ENCODE data around the gene CRYBG3. TPM values are rescaled to one million over a fixed set of nuclear protein-coding genes. Genes with fewer than 3 reads are reported as not detected.

The CRYBG3 gene
- total and polyA plus RNA-seq, 2 of the 13 experiments (the other 11 are each of a cell fraction or from before 2014, with no cell fraction given) = 3.8 to 15.9 TPM

DNA sequence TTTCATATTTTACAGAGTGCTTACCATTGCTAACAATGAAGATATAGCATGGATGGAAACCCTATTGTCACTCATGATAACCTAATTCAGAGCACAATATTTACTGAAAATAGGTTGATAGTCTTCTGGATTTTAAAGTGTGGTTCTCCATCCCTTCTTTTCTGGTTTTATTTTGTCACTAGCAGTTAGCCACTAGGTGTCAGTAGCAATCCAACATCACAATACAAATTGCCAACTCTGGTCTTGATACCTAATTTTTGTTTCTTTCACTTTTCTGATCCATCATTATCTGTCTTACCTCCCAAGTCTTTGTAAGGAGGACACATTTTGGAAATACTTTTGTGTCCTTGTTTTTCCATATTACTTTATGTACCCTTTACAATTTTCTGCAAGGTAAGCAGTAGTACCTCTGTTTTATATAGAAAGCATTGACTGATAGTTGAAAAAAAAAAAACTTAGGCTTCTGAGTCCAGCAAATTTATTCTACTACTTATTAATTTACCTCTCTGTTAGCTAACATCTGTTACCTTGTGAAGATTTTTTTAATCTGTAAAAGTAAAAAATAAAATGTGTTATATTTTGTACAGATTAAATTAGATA lies 28.3 kb upstream of the CRYBG3 start (continued):
- TF ChIP-seq ZNF768 (CRISPR knock-in tag; IDR thresholded peaks at IDR 0.05) (no peak), FOXA1 (IDR thresholded peaks at IDR 0.05) (no peak), FOXA1 (CRISPR knock-in tag; IDR thresholded peaks at IDR 0.05) (no peak), MLLT10 (CRISPR knock-in tag; IDR thresholded peaks at IDR 0.05) (no peak), ZNF670 (CRISPR knock-in tag; IDR thresholded peaks at IDR 0.05; ENCODE audit: borderline replicate concordance) (no peak), ZNF598 (CRISPR knock-in tag; IDR thresholded peaks at IDR 0.05; ENCODE audit: borderline replicate concordance) (no peak)

DNA sequence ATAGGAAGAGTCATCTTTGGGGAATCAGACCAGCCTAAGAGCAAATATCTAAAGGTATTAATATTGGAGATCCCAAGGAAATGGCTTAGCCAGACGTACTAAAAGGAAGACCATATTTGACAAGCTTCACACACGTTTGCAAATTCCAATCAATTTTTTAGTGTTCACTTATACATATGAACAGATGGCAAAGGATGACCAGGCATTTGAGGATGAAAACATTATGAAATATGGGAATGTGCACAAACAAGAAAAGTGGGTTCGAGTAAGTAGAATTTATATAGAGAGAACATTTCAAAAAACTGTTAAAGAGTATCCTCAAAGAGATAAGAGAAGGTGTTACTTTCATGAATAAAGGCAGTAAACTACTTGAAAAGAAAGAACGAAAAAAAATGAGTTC lies 25.9 kb upstream of the CRYBG3 start:
- Histone ChIP-seq H3K27me3 (ENCODE audit: control insufficient read depth in 1 of 2, insufficient read depth in 2 of 2, low read length in 2 of 2) (no peaks in the 10 kb centered on the region), H3K79me2 (ENCODE audit: insufficient read depth, low read length) (no peaks in the 10 kb centered on the region), H3K36me3 (replicated peaks in 1 of 2; ENCODE audit: control insufficient read depth in 1 of 2, insufficient read depth in 2 of 2, low read length in 2 of 2) (no peaks in the 10 kb centered on the region), H3K4me2 (ENCODE audit: low read depth, low read length) (no peak overlapping the region), H3K4me3 (replicated peaks in 1 of 3; ENCODE audit: insufficient read depth in 1 of 3, low read depth in 2 of 3, low read length in 3 of 3) (no peak overlapping the region), H3K9ac (ENCODE audit: insufficient read depth, low read depth, low read length) (no peak overlapping the region), H3K4me1 (ENCODE audit: insufficient read depth, low read length) (no peaks in the 10 kb centered on the region), H2AFZ (ENCODE audit: low read length) (no peak overlapping the region), H3K9me3 (ENCODE audit: low read length) (no peaks in the 10 kb centered on the region), H3K27ac (ENCODE audit: extremely low read length, insufficient read depth, low read length) (no peak overlapping the region), H4K20me1 (ENCODE audit: insufficient read depth, low read length) (no peaks in the 10 kb centered on the region)
- POLR2A ChIA-PET = no interaction called here
- in situ Hi-C loops (cut with HindIII; ENCODE audit: extremely low pct_ligation_motif_present, low pct_unique_long_range_greater_than_20kb) (loop anchor here (25.0 kb wide), 1 partner anchor 541 kb away; no protein-coding TSS in a partner anchor), intact Hi-C loops (cut with micrococcal nuclease; ENCODE audit: unreplicated experiment) (loop anchor here (10.0 kb wide), 1 partner anchor 529 kb away; no protein-coding TSS in a partner anchor)
- CTCF ChIA-PET (ENCODE audit: low intra/inter-chr PET ratio, low total read pairs) = no interaction called here
- FAIRE-seq (no peak), ATAC-seq (no peak), DNase-seq (ENCODE audit: low spot score) (no peak)
- no TSS peak for BruUV-seq (replicated peaks)
- WGBS (ENCODE audit: low lambda C conversion rate) = 66% methylated on average over 4 of the region's 4 CpGs
- TF ChIP-seq HIVEP1 (CRISPR knock-in tag; IDR thresholded peaks at IDR 0.05) (no peak), TCF7L2 (IDR thresholded peaks at IDR 0.05; ENCODE audit: low read depth, low read length) (no peak), SRF (IDR thresholded peaks at IDR 0.05; ENCODE audit: low read depth, low read length) (no peak), SMARCE1 (IDR thresholded peaks at IDR 0.05; ENCODE audit: borderline replicate concordance) (no peak), NR2F6 (IDR thresholded peaks at IDR 0.05) (no peak), NR2F6 (CRISPR knock-in tag; IDR thresholded peaks at IDR 0.05) (no peak), NPAS2 (CRISPR knock-in tag; IDR thresholded peaks at IDR 0.05; ENCODE audit: borderline replicate concordance) (no peak)
- TF ChIP-seq, protein P1, sequence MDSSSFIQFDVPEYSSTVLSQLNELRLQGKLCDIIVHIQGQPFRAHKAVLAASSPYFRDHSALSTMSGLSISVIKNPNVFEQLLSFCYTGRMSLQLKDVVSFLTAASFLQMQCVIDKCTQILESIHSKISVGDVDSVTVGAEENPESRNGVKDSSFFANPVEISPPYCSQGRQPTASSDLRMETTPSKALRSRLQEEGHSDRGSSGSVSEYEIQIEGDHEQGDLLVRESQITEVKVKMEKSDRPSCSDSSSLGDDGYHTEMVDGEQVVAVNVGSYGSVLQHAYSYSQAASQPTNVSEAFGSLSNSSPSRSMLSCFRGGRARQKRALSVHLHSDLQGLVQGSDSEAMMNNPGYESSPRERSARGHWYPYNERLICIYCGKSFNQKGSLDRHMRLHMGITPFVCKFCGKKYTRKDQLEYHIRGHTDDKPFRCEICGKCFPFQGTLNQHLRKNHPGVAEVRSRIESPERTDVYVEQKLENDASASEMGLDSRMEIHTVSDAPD (CRISPR knock-in tag; IDR thresholded peaks at IDR 0.05) = no peak
- TF ChIP-seq, protein P2, sequence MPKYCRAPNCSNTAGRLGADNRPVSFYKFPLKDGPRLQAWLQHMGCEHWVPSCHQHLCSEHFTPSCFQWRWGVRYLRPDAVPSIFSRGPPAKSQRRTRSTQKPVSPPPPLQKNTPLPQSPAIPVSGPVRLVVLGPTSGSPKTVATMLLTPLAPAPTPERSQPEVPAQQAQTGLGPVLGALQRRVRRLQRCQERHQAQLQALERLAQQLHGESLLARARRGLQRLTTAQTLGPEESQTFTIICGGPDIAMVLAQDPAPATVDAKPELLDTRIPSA (CRISPR knock-in tag; IDR thresholded peaks at IDR 0.05; ENCODE audit: borderline replicate concordance) = no peak
- TF ChIP-seq, protein P3, sequence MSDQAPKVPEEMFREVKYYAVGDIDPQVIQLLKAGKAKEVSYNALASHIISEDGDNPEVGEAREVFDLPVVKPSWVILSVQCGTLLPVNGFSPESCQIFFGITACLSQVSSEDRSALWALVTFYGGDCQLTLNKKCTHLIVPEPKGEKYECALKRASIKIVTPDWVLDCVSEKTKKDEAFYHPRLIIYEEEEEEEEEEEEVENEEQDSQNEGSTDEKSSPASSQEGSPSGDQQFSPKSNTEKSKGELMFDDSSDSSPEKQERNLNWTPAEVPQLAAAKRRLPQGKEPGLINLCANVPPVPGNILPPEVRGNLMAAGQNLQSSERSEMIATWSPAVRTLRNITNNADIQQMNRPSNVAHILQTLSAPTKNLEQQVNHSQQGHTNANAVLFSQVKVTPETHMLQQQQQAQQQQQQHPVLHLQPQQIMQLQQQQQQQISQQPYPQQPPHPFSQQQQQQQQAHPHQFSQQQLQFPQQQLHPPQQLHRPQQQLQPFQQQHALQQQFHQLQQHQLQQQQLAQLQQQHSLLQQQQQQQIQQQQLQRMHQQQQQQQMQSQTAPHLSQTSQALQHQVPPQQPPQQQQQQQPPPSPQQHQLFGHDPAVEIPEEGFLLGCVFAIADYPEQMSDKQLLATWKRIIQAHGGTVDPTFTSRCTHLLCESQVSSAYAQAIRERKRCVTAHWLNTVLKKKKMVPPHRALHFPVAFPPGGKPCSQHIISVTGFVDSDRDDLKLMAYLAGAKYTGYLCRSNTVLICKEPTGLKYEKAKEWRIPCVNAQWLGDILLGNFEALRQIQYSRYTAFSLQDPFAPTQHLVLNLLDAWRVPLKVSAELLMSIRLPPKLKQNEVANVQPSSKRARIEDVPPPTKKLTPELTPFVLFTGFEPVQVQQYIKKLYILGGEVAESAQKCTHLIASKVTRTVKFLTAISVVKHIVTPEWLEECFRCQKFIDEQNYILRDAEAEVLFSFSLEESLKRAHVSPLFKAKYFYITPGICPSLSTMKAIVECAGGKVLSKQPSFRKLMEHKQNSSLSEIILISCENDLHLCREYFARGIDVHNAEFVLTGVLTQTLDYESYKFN (CRISPR knock-in tag; conservative IDR thresholded peaks at IDR 0.05) = no peak
- TF ChIP-seq, protein P4, sequence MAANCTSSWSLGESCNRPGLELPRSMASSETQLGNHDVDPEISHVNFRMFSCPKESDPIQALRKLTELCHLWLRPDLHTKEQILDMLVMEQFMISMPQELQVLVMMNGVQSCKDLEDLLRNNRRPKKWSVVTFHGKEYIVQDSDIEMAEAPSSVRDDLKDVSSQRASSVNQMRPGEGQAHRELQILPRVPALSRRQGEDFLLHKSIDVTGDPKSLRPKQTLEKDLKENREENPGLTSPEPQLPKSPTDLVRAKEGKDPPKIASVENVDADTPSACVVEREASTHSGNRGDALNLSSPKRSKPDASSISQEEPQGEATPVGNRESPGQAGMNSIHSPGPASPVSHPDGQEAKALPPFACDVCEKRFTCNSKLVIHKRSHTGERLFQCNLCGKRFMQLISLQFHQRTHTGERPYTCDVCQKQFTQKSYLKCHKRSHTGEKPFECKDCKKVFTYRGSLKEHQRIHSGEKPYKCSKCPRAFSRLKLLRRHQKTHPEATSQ (CRISPR knock-in tag; IDR thresholded peaks at IDR 0.05; ENCODE audit: borderline replicate concordance) = no peak
